H1 (cell line): ENCODE results near the gene TEKT5. TPM values are rescaled to one million over a fixed set of nuclear protein-coding genes. Genes with fewer than 3 reads are reported as not detected.

Experiments used
- CTCF ChIA-PET: fragments of 300-600 bp; sonication (Branson Sonifier 250); formaldehyde crosslinking; loops from one replicate; lab custom pipeline; 2021; ENCODE audit not compliant: partially characterized antibody; lab: Charles Lee
- POLR2A ChIA-PET: fragments of 300-600 bp; sonication (Branson Sonifier 250); formaldehyde crosslinking; loops from one replicate; lab custom pipeline; 2021; ENCODE audit warnings: inconsistent platforms; ENCODE audit not compliant: partially characterized antibody; lab: Charles Lee
- DNase-seq, 2 experiments: peaks; one replicate each; pipeline versions ENCODE4 v3.0.0 to v3.0.0-alpha.2; 2010 to 2022; ENCODE audit warnings: low spot score in 2 of 2, low read depth in 1 of 2, mixed read lengths in 1 of 2
- FAIRE-seq: peaks from 2 replicates; lab custom pipeline; 2011; peaks lifted over from hg19 to GRCh38; lab: Jason Lieb, UNC
- H2AFZ ChIP-seq: 2 replicates; pipeline ENCODE4 v1.8.1; 2012; ENCODE audit warnings: low read length, inconsistent platforms
- H2AK5ac ChIP-seq: 2 replicates; pipeline ENCODE4 v1.6.1; 2013; ENCODE audit warnings: low read depth, low read length
- H2BK120ac ChIP-seq: replicated peaks from 2 replicates; pipeline ENCODE3; 2013; ENCODE audit warnings: low read depth, low read length, inconsistent platforms
- H2BK12ac ChIP-seq: 2 replicates; pipeline ENCODE4 v1.6.1; 2013; ENCODE audit warnings: low read depth, low read length
- H2BK15ac ChIP-seq: 2 replicates; pipeline ENCODE4 v1.6.1; 2013; ENCODE audit warnings: low read length
- H2BK20ac ChIP-seq: 2 replicates; pipeline ENCODE4 v1.6.1; 2013; ENCODE audit warnings: low read length
- H2BK5ac ChIP-seq: 2 replicates; pipeline ENCODE4 v1.6.1; 2013; ENCODE audit warnings: low read depth, low read length
- H3K14ac ChIP-seq: 2 replicates; pipeline ENCODE4 v1.6.1; 2013; ENCODE audit warnings: inconsistent platforms; ENCODE audit not compliant: insufficient read length
- H3K18ac ChIP-seq: 2 replicates; pipeline ENCODE4 v1.6.1; 2013; ENCODE audit warnings: low read length; ENCODE audit errors: extremely low read depth
- H3K23ac ChIP-seq: 2 replicates; pipeline ENCODE4 v1.6.1; 2013; ENCODE audit warnings: inconsistent platforms; ENCODE audit not compliant: insufficient read length
- H3K23me2 ChIP-seq: 2 replicates; pipeline ENCODE4 v1.6.1; 2013; ENCODE audit warnings: low read depth, low read length
- H3K27ac ChIP-seq: 2 replicates; pipeline ENCODE4 v1.6.1; 2011; ENCODE audit warnings: low read depth, low read length, inconsistent platforms
- H3K27me3 ChIP-seq, 4 experiments: replicated peaks in 1 of 4; 1 replicate in 1 of 4; 2 replicates in 3 of 4; pipeline versions ENCODE4 v1.6.1 to v1.8.1; 2011 to 2013; ENCODE audit warnings: low read length in 3 of 4, mild to moderate bottlenecking in 3 of 4, inconsistent platforms in 2 of 4, mixed read lengths in 2 of 4, moderate library complexity in 1 of 4; ENCODE audit not compliant: control insufficient read depth in 3 of 4, insufficient read depth in 3 of 4; ENCODE audit errors: extremely low read depth in 1 of 4
- H3K36me3 ChIP-seq, 4 experiments: 2 replicates each; pipeline versions ENCODE4 v1.6.1 to v1.8.1; 2011 to 2013; ENCODE audit warnings: mild to moderate bottlenecking in 4 of 4, low read length in 3 of 4, moderate library complexity in 2 of 4, control low read depth in 1 of 4, inconsistent platforms in 1 of 4; ENCODE audit not compliant: insufficient read depth in 4 of 4, control insufficient read depth in 2 of 4
- H3K4ac ChIP-seq: replicated peaks from 2 replicates; pipeline ENCODE3; 2013; ENCODE audit warnings: low read length, low read depth, mixed read lengths, inconsistent platforms; ENCODE audit not compliant: insufficient read length
- H3K4me1 ChIP-seq, 4 experiments: replicated peaks in 1 of 4; 1 replicate in 1 of 4; 2 replicates in 3 of 4; pipeline versions ENCODE4 v1.6.1 to v1.8.1; 2011 to 2013; ENCODE audit warnings: low read length in 3 of 4, inconsistent platforms in 2 of 4, mixed read lengths in 1 of 4; ENCODE audit not compliant: insufficient read depth in 4 of 4, control insufficient read depth in 3 of 4
- H3K4me2 ChIP-seq, 2 experiments: 2 replicates each; pipeline versions ENCODE4 v1.6.1 to v1.8.1; 2011 to 2013; ENCODE audit warnings: low read depth in 2 of 2, low read length in 2 of 2, control low read depth in 1 of 2, inconsistent platforms in 1 of 2, mild to moderate bottlenecking in 1 of 2; ENCODE audit not compliant: insufficient read depth in 1 of 2
- H3K4me3 ChIP-seq, 4 experiments: fragments of 200-600, 300-600 bp in 1 of 4; sonication (generic), shearing (Covaris generic), sonication (Bioruptor Twin) in 1 of 4; 2 replicates each; pipeline versions ENCODE4 v1.5.1 to v1.8.1; 2011 to 2016; ENCODE audit warnings: low read length in 4 of 4, low read depth in 3 of 4, control low read depth in 2 of 4, inconsistent platforms in 2 of 4, mild to moderate bottlenecking in 2 of 4, mixed read lengths in 1 of 4, moderate library complexity in 1 of 4; ENCODE audit not compliant: insufficient read depth in 2 of 4; ENCODE audit errors: extremely low read depth in 1 of 4
- H3K56ac ChIP-seq: replicated peaks from 2 replicates; pipeline ENCODE3; 2013; ENCODE audit warnings: low read depth, mild to moderate bottlenecking, mixed read lengths, low read length, inconsistent platforms; ENCODE audit not compliant: insufficient read length
- H3K79me1 ChIP-seq: 2 replicates; pipeline ENCODE4 v1.6.1; 2013; ENCODE audit warnings: low read depth, low read length, control low read depth
- H3K79me2 ChIP-seq, 2 experiments: 2 replicates each; pipeline versions ENCODE4 v1.6.1 to v1.8.1; 2012 to 2013; ENCODE audit warnings: low read length in 2 of 2, mild to moderate bottlenecking in 2 of 2, inconsistent platforms in 1 of 2; ENCODE audit not compliant: insufficient read depth in 2 of 2, control insufficient read depth in 1 of 2
- H3K9ac ChIP-seq, 4 experiments: replicated peaks in 1 of 4; 1 replicate in 1 of 4; 2 replicates in 3 of 4; pipeline versions ENCODE4 v1.6.1 to v1.8.1; 2011 to 2013; ENCODE audit warnings: low read depth in 3 of 4, low read length in 3 of 4, control low read depth in 2 of 4, mild to moderate bottlenecking in 2 of 4, moderate library complexity in 2 of 4, inconsistent platforms in 1 of 4; ENCODE audit errors: extremely low read depth in 1 of 4
- H3K9me3 ChIP-seq, 2 experiments: 2 replicates each; pipeline versions ENCODE4 v1.6.1 to v1.8.1; 2012 to 2013; ENCODE audit warnings: mild to moderate bottlenecking in 2 of 2, moderate library complexity in 2 of 2, control low read depth in 1 of 2, inconsistent platforms in 1 of 2, low read depth in 1 of 2, low read length in 1 of 2, mixed read lengths in 1 of 2; ENCODE audit not compliant: insufficient read depth in 2 of 2
- H4K20me1 ChIP-seq, 2 experiments: replicated peaks in 1 of 2; 2 replicates each; pipeline versions ENCODE3 to v1.8.1; 2011 to 2013; ENCODE audit warnings: inconsistent platforms in 2 of 2, low read length in 2 of 2, mild to moderate bottlenecking in 1 of 2; ENCODE audit not compliant: insufficient read depth in 2 of 2, control insufficient read depth in 1 of 2
- H4K5ac ChIP-seq: 2 replicates; pipeline ENCODE4 v1.6.1; 2013; ENCODE audit warnings: low read length, low read depth, mixed read lengths, inconsistent platforms; ENCODE audit not compliant: insufficient read length
- H4K8ac ChIP-seq: 2 replicates; pipeline ENCODE4 v1.8.0; 2013; ENCODE audit warnings: mild to moderate bottlenecking, moderate library complexity, low read length, inconsistent platforms; ENCODE audit not compliant: insufficient read depth; ENCODE audit errors: extremely low read depth
- H4K91ac ChIP-seq: replicated peaks from 2 replicates; pipeline ENCODE3; 2013; ENCODE audit warnings: low read length, mixed read lengths, inconsistent platforms; ENCODE audit not compliant: insufficient read length
- RBBP5 ChIP-seq: IDR thresholded peaks from 2 replicates; pipeline ENCODE4 v1.7.1; 2012; ENCODE audit warnings: low read depth, mild to moderate bottlenecking, inconsistent platforms, low read length, moderate library complexity, borderline replicate concordance
- SAP30 ChIP-seq: fragments of 300-600 bp; sonication (generic); IDR thresholded peaks from 2 replicates; pipeline ENCODE4 v1.7.1; 2012; ENCODE audit warnings: low read length, moderate library complexity, mild to moderate bottlenecking, inconsistent platforms; ENCODE audit not compliant: insufficient read depth, insufficient replicate concordance
- WGBS, 2 experiments: shearing (Covaris generic) in 1 of 2; methylation state at CpG; one replicate each; pipeline versions ENCODE4 v1.1.6 to v1.1.7; 2013 to 2015; ENCODE audit warnings: low lambda C conversion rate in 2 of 2, mixed read lengths in 2 of 2, inconsistent platforms in 1 of 2, low coverage in 1 of 2, missing lambda C conversion rate in 1 of 2; ENCODE audit not compliant: insufficient replicate concordance in 2 of 2, insufficient coverage in 1 of 2, insufficient read length in 1 of 2; ENCODE audit errors: extremely low coverage in 1 of 2, missing lambda C conversion rate in 1 of 2; 5-methylcytosine and 5-hydroxymethylcytosine counted together
- polyA plus RNA-seq, 7 experiments: library from polyadenylated mRNA; depleted of rRNA in 3 of 7; stranded (reverse) in 5 of 7; unstranded in 2 of 7; fragments of >200 nt in 5 of 7; fragments of 200-250 nt in 2 of 7; gene quantifications; 1 replicate in 5 of 7; 2 replicates in 1 of 7; 4 replicates in 1 of 7; pipeline versions ENCODE4 v1.2.1 to v1.2.3, GENCODE V29; 2011 to 2013; ENCODE audit warnings: missing spikeins in 2 of 7, mixed read lengths in 2 of 7
- total RNA-seq: library from RNA; stranded (reverse); fragmentation: NEBNext Ultra II Directional; extraction: Animal tissue kit (Norgen Biotek cat#: 25700); gene quantifications from 2 replicates; pipeline ENCODE4 v1.2.1, GENCODE V29; 2021

TEKT5 gene
- total and polyA plus RNA-seq, 2 of the 8 experiments (the other 6 are each of a cell fraction or from before 2014, with no cell fraction given), result 0.95 TPM; not detected in 1

- peak overlapping the region; percentile 44 for H3K56ac ChIP-seq
- H3K4me3 ChIP-seq, result peak overlapping the region; percentile 41 to 85 (median 62)
- H3K36me3 ChIP-seq, result no peaks in the 10 kb centered on the region
- no peak overlapping the region for H4K8ac ChIP-seq
- no peaks in the 10 kb centered on the region; a peak in 1 of 4 replicates for H3K79me2 ChIP-seq
- 0 out of 2 replicates have a peak overlapping the region, but pooled peaks have one; percentile 13 for H2BK12ac ChIP-seq
- no peak for DNase-seq
- ChIA-PET POLR2A (interaction anchor here (0.9 to 1.1 kb wide), 2 partner anchors 9 to 28 kb away, joined by 3 to 4 read pairs; no protein-coding TSS in a partner anchor), CTCF (interaction anchor here (0.7 to 3.9 kb wide), 18 partner anchors 9 to 337 kb away, joined by 3 to 22 read pairs (median 4); partner anchors contain the start of gene TEKT5)
- H4K91ac ChIP-seq, result peak overlapping the region; percentile 45
- H3K27ac ChIP-seq, result no peak overlapping the region
- peak overlapping the region; percentile 61; the same call in 1 of the 2 replicates for H2BK20ac ChIP-seq
- peak overlapping the region; percentile 48; the same call in 1 of the 2 replicates for H2BK5ac ChIP-seq
- H3K23me2 ChIP-seq, result peaks cover 9% of the 10 kb centered on the region; the same call in 1 of the 2 replicates
- H3K4ac ChIP-seq, result no peak overlapping the region
- no peak overlapping the region for H3K23ac ChIP-seq
- no peaks in the 10 kb centered on the region for H3K27me3 ChIP-seq
- peak overlapping the region; percentile 24 for H2BK120ac ChIP-seq
- peak overlapping the region; percentile 75 for H4K5ac ChIP-seq
- no peak overlapping the region for H3K14ac ChIP-seq
- no peaks in the 10 kb centered on the region for H3K9me3 ChIP-seq
- FAIRE-seq, result no peak
- H2BK15ac ChIP-seq, result peak overlapping the region; percentile 31; the same call in 1 of the 2 replicates
- TF ChIP-seq RBBP5 (0 out of 2 replicates have a peak, but pooled peaks have one; percentile 6), SAP30 (no peak)
- peaks cover 17 to 39% (median 22%) of the 10 kb centered on the region in 4 experiments for H3K4me1 ChIP-seq
- peaks cover 8% of the 10 kb centered on the region; the same call in 1 of the 2 replicates for H3K79me1 ChIP-seq
- H4K20me1 ChIP-seq, result peaks cover 5 to 7% of the 10 kb centered on the region in 2 experiments
- H2AFZ ChIP-seq, result no peak overlapping the region; the same call in 1 of the 2 replicates
- H3K4me2 ChIP-seq, result peak overlapping the region; percentile 41 to 91
- 25% methylated on average over 6 of the region's 7 CpGs; no CpG with 5 or more reads in 1 of the 2 experiments for WGBS, 2 experiments
- H3K9ac ChIP-seq, result peak overlapping the region in 1 of 4 experiments; percentile 52; a peak in 1 of 7 replicates
- peak overlapping the region; percentile 51; the same call in 1 of the 2 replicates for H3K18ac ChIP-seq
- no peak overlapping the region for H2AK5ac ChIP-seq
Observed at GRCh38 chr16:10580883-10581247, 113.9 kb downstream of the TEKT5 start.
